Tibial nerve (tissue), 4 donors: ENCODE results near the gene F8A2.
"Not testable (repeated sequence)": the region's sequence is repeated elsewhere in the genome, so short reads cannot be mapped to it uniquely, and the experiment has no call there.

Source experiments
- CTCF ChIP-seq, 5 experiments: fragments of 200-600 bp in 3 of 5; fragments of 450-650 bp in 2 of 5; sonication (generic) in 3 of 5; IDR thresholded peaks; one replicate each; pipeline ENCODE4 v1.5.1; 2016 to 2019; ENCODE audit warnings: antibody characterized with exemption in 5 of 5, mild to moderate bottlenecking in 3 of 5, moderate library complexity in 2 of 5
- EP300 ChIP-seq, 2 donors: sonication (generic); formaldehyde crosslinking; IDR thresholded peaks; one replicate each; pipeline ENCODE4 v1.6.1; 2017; ENCODE audit warnings: antibody characterized with exemption in 2 of 2, mild to moderate bottlenecking in 1 of 2
- POLR2A ChIP-seq, 2 donors: fragments of 450-650 bp; IDR thresholded peaks; one replicate each; pipeline ENCODE4 v1.6.1; 2017; ENCODE audit warnings: antibody characterized with exemption in 2 of 2, mild to moderate bottlenecking in 2 of 2, moderate library complexity in 2 of 2

- TF ChIP-seq CTCF, POLR2A, EP300 (IDR thresholded peaks at IDR 0.05): not testable (repeated sequence)
Observed at GRCh38 chrX:155394747-155395276, 12.9 kb downstream of the F8A2 start.
